GM21529 (cell line): ENCODE data around the gene NCKAP5.

Experiments used
- ATAC-seq: cut with Tn5 transposase; IDR thresholded peaks from one replicate; pipeline ENCODE4 v1.9.1; 2021; ENCODE audit not compliant: unreplicated experiment

NCKAP5 gene

DNA sequence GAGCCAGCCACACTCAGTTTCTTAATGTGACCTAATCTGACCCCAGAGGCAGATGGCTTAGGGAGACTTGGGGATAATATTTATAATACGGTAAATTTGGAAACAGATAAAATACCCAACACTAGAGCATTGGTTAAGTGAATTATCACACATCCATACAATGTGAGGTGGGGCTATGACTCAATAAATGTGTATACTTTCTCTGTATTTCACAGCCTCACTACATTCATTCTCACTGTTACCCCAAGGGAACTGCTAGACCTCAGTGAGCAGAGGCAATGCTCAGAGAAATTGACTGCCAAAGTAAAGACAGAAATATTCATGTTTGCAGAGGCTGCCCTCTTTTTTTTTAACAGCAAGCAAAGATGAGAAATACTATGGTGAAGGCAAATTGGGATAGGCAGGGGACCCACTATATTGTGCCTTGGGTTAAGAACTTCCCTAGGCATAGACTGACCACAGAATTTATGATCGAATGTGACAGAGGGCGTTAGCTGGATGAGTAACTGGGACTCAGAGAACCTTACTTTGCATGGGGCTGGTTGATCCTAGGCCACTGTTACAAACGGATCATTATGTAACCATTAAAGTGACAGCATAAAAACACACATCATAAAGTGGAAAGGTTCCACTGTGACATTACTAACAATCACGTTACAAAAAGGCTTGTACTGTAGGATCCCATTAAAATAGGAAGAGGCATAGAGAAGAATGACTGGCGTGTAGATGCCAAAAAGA is 652.3 kb downstream of the NCKAP5 start:
- no peak for ATAC-seq

DNA sequence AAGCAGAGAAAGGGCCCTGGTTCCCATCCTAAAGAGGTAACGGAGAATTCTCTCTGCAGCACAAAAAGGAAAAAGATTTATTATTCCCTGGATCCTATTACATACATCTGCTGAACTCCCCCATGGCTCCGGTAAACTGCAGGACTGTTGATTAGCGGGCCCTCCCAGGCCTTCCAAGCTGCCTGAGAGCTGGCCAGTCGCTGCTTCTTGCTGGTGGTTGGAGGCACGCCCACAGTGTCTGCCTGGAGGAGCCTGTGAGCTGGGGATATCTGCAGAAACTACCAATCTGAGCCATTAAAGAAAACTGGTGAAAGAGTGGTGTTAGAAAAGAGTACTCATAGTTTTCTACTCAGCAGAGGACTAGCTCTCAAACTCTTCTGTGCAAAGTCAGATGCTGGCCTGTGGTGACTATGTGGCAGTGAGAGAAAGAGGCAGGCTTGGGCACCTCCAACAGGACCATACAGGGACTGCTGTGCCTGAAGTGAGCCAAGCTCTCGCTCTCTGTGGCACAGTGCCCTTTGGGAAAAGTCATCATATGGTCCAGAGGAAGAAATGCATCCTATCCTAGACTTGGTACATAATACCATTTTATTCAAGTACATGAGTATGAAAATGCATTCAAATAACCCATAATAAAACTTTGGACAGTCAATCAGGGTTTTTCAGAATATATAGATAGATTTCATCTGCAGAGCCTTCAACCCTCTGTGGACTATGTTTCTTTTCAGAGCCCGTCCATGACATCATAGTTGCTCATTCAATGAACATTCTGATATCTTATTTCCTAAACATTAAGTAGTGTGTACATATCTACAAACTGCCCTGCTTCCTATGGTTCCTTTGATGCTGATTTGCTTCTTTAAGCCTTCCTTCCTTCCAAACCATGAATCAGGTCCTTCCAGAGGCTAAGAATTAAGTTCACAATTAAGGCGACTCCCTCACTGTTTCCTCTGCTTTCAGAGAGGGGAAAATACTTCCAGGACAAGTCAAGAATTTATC is 656.2 kb downstream of the NCKAP5 start:
- ATAC-seq: no peak

DNA sequence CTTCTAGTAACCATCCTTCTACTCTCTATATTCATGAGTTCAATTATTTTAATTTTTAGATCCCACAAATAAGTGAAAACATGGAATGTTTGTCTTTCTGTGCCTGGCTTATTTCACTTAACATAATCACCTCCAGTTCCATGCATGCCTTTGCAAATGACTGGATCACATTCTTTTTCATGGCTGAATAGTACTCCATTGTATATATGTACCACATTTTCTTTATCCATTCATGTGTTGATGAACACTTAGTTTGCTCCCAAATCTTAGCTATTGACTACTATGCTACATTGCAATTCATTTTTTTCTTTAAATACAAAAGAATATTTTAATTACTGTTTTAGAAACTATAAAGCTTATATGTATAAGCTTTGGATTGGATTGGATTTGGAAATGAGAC is 657.8 kb downstream of the NCKAP5 start:
- no peak for ATAC-seq

DNA sequence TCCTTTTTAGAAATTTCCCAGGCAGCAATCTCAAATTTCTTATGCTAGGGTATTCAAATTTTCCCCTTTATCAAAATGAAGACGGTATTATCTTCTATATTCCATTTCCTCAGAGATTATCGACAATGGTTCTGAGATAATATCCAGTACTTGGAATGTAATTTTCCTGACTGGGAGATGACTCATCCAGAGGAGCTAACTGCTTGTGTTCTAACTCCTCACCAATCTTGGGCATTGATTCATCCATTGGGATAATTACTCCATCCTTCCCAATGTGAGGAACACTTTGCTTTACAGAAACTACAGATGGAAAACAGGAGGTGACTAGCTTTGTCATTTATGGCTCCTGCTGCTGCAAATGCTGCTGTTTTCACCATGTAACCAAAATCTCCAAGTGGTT is 658.8 kb downstream of the NCKAP5 start:
- no peak for ATAC-seq

DNA sequence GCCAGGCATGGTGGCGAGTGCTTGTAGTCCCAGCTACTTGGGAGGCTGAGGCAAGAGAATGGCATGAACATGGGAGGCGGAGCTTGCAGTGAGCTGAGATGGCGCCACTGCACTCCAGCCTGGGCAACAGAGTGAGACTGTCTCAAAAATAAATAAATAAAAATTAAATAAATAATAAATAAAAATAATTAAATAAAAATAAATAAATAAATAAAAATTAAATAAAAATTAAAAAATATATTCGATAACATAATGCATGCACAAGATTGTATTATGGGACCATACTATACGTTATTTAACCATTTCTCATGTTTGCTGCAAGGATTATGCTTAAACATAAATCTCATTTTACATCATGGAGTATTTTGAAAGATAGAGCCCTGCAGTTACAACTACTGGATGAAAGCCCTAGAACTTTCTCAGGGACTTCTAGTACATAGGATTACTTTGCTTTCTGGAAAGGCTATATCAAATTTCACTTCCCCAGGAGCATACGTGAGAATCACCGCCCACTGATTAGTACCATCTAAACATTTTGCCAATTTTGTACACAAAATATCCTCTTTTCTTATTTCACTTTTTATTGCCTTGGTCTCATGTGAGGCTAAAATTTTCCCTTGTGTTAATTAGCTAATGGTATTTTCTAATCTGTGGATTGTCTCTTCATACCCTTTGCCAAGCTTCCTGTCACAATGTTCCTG is 664.0 kb downstream of the NCKAP5 start:
- ATAC-seq: no peak

DNA sequence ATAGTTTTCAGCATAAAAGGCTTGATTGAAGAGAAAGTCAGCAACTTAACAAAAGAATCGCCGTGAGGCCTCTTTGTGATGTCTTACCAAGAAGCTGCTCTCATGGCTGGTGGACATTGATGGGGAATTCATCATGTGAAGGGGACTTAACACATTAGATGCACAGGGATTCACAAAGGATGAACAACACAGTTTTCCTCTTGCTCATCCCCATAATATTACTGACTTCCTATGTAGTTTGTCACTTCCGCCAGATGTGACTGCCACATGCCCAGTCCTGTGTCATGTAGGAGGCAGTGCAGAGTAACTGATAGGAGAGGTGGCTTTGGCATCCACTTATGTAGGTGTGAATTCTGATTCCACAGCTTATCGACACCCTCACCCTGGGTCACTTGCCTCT is 665.6 kb downstream of the NCKAP5 start:
- ATAC-seq: no peak

DNA sequence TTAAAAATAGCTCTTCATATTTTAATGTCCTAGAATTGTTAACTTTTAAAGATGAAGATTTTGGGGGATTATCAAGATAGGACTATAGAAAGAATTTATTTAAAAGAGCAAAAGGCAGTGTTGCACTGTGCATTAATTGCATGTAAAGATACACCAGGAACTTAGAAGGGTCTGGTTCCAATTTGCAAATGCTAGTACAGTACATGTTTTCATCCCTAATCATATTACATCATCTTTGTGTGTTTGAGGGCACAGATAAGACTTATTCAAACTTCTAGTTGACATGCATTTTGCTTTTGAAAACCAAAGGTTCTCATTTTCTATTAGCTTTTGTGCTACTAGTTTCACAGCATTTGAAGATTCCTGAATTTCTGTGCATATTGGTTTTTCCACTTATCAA is 666.6 kb downstream of the NCKAP5 start:
- ATAC-seq: no peak

DNA sequence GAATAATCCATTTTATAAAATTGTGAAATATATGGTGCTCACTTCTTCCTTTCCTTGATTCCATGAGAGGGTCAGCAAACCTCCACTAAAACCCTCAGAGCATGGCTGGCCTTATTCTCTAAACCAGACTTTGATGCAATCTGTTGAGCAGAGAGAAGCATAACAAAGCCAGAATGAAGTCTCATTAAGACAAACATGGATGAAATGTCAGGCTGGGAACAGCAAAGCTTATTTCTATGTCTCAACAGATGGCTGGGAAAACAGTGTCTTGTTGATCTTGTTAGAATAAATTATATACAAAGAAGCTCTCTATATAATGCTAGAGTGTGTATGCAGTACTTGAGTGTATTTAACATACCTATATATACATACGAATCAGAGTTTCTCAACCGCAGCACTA is 671.2 kb downstream of the NCKAP5 start:
- no peak for ATAC-seq

DNA sequence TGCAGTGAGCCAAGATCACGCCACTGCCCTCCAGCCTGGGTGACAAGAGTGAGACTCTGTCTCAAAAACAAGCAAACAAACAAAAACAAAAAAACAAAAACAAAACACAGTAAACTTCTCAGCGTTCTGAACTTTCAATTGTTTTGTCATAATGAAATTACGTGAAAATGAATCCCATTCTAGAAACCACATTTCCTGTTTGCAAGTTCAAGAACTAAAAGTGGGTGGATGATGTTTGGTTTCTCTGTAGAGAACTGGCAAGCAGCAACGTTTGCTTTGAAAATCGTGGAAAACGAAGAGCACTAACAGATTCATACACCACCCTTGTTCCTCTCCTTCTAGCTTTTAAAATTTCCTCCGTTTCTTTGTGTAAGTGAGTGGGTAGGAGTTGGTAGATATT is 672.2 kb downstream of the NCKAP5 start:
- no peak for ATAC-seq

DNA sequence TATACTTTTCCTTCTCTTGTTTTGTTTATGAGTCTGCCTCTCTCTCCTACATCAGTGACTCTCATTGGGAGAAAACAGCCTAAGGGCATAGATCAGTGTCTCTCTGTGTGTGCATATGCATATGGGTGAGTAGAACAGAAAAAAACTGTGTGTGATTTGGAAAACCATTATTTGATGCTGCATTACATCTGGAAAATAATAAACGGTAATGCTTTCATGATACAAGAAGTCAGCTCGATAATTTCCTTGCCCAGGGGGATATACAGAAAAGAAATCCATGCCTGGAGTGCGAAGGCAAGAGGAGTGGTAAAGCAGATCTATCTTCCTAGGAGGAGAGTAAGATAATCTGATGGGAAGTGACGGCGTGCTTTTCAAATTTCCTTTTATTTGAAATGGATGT is 676.8 kb downstream of the NCKAP5 start:
- no peak for ATAC-seq

DNA sequence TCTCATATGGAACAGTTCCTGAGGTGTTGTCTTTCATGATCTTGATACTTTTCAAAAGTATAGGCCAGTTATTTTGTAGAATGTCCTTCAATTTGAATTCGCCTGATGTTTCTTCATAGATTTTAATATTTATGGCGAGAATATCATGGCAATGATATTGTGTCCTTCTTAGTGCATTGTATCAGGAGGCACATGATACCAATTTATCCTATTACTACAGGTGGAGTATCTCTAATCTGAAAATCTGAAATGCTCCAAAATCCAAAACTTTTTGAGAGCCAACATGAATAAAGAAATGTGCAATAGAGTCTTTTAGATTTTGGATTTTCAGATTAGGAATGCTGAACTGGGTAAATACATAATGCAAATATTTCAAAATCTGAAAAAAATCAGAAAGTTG is 681.7 kb downstream of the NCKAP5 start:
- ATAC-seq: no peak

DNA sequence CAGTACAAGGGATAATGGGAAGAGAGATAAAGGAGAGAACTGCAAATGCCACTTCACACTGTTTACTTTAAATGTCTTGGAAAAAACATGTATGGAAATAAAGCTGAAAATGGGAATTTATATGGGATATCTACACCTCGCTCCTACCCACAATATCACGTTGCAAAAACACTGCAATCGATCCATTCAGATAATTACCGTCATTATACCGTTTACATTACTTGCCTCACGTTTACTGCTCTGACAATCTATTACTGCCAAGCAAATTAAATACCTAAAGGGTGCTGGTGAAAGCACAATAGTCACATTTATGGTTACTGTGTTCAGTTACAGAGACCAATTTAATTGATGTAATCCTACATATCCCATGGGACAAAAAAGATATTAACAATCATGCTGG is 683.6 kb downstream of the NCKAP5 start:
- no peak for ATAC-seq

DNA sequence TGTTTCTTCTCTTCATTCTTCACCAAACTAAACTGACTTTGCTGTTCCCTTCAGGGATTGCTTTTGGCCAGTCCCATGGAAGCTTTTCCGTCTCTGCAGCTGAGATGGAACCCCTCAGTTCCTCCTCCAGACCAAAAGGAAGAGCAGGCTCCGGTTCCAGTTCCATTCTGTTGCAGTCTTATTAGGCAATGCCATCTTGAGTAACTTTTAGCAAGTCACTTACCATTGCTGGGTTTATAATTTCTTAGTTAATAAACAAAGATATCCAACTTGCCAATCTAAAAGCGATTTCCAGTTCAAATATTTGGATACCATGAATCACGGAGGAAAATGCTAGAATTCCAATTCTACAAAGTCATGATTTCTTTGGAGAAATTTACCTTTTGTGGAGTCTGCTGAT is 684.0 kb downstream of the NCKAP5 start:
- ATAC-seq: no peak

DNA sequence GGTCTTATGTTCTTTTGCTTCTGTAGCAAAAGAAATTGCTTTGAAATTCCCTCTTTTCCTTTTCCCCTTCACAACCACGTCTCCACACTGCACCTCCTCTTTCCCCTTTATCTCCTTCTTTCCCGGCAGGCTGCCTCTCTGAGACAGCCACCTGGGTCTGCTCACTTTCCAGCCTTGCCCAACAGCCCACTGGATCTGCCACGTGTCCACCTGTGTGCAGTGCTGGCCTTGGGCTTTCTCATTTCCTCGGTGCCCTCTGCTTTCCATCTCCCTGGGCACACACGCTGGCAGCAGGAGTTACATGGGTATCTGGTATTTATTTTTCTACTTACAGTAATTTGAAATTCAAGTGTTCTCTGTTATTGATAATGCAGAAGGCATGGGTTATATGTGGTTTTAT is 684.8 kb downstream of the NCKAP5 start:
- ATAC-seq: no peak

DNA sequence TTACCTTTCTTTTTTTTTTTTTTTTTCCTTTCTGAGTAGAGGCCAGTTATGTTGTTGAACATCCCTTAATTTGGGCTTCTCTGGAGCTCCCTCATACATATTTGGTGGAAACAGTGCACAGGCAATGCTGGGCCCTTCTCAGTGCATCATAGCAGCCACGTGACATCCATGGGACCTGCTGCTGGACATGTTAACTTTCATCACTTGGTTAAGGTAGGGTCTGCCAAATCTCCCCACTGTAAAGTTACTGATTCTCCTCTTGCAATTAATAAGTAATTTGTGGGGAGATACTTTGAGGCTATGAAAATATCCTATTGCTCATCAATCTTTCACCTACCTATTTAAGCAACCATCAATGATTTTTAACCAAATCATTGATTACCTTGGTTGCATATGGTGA is 686.7 kb downstream of the NCKAP5 start:
- ATAC-seq: no peak

DNA sequence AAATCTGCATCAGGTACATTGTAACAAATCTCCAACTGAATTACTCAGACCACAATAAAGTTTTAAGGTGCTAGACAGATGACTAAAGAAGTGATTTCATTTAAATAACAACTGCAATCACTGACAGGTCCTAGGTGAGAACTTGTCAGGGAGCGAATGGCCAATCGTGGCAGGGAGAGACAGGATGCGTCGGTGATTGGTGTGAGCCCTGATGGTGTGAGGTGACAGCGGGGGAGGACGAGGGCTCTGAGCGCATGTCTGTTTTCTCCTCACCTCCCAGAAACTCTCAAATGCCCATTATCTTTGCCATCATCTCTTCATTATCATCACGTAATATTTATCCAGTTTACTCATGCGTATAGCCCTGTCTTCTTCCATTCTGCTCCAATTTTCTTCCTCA is 690.3 kb downstream of the NCKAP5 start:
- no peak for ATAC-seq

DNA sequence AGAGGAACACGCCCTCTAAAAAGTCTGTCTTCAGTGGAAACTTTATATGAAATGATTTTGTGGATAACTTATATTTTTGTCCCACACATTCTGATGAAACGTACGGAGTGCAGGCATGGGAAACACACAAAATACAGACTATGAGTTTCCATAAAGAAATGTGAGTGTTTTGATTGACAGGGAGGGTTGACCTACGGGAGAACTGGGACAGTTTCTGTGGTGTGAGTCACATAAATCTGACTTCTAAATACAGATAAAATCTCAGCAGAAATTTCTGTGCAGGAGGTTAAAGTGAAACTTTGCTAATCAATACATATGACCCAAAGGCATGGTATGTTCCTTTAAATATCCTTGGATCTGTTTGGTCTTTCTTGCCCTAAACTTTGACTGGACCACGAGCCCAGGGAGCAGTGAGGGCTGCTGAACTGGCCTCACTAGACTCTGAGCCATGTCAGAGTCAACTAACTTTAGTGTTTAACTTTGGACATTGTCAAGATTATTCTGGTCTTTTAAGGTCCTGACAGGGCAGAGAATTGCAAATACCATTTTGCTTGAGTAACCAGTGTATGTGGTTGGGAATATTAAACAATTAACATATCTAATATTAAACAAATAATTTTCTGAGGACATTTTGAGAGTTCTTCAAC is 691.4 kb downstream of the NCKAP5 start:
- no peak for ATAC-seq

DNA sequence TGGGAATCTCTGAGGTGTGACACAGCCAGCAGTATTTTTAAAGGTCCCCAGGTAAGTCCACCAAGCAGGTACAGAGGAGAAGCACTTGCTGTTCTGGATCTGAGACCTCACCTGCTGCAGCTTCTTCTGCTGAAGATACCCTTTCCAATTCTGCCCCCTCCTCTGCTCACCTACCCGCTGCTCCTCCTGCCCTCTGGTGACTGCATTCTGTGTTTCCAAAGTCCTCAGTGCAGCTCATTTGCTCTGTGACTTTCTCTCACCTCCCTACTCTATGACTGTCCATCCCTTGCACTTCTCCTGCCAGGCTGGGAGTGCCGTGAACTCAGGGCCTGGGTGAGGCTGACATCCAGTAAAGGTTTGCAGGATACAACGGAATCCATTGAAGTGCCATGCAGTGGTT is 693.1 kb downstream of the NCKAP5 start:
- ATAC-seq: no peak

DNA sequence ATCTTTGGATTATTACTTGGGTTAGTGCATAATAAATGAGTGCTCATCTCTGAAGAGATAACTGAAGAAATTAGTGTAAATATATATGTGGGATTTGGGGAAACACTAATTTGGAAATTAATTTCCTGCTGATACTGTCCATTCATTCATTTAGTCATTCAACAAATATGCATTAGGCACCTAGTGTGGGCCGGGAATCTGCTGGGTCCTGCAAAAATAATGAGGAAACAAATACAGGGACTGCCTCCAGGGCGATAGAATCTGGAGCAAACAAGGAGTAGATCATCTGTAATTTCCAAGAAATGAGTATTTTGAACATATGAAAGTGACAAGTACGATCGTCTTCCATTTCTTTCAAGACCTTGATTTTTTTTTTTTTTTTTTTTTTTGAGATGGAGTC is 694.5 kb downstream of the NCKAP5 start:
- ATAC-seq: no peak

DNA sequence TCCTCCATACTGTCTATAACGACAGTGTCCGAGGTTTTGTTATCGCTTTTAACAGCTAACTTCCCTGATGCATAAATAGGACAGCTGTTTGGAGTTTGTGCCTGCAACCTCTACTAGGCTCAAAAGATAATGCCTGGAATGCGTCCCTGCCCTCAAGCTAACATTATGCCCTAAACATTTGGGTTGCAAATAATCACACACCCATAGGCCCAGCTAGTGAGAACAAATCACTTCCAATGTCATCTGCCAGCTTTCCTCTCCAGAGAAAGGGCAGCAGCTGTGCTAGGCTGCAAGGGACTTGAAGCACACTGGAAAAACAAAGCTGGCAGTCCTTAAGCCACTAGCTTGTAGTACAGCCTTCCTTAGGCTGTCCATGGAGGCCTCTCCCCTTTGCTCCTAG is 696.4 kb downstream of the NCKAP5 start:
- ATAC-seq: no peak

DNA sequence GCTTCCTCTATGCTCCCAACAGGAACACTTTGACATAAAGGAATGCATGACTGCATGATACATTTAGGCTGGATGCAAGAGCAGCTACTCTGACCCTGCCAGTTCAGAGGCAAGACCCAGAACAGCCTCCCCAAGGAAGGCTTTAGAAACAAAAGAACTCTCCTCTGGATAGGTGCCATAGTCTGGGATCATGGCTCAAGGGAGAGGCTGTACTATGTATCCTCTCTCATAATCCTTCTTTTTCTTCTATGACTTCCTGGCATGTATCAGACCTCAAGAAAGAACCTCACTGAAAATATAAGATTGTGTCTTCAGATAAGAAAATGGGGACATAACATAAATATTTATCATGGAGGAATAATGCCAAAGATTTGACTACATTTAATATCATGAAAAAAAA is 704.3 kb downstream of the NCKAP5 start:
- no peak for ATAC-seq
